ENCODE data around the gene NTN1. TPM values are rescaled to one million over a fixed set of nuclear protein-coding genes. Genes with fewer than 3 reads are reported as not detected.

The NTN1 gene
- polyA plus RNA-seq, 1 donor from 2014 or later: 16.2 TPM

GRCh38 chr17:8976638-8977037 is 44.7 kb upstream of the NTN1 start:
- H4K20me1 ChIP-seq (ENCODE audit: insufficient read depth): no peaks in the 10 kb centered on the region
- no peak overlapping the region for H3K9ac ChIP-seq (ENCODE audit: low read length)
- H3K9me2 ChIP-seq (ENCODE audit: insufficient read depth, low read length): no peaks in the 10 kb centered on the region
- H3K9me3 ChIP-seq (ENCODE audit: low read length): no peaks in the 10 kb centered on the region
- no peaks in the 10 kb centered on the region for H3K27me3 ChIP-seq (ENCODE audit: insufficient read depth, low read depth, low read length)
- no peak overlapping the region for H3K27ac ChIP-seq (ENCODE audit: low read length)
- H3K4me3 ChIP-seq (ENCODE audit: low read length): no peak overlapping the region
- H2AFZ ChIP-seq (ENCODE audit: low read depth, low read length): no peak overlapping the region
- no peak overlapping the region for H3K4me2 ChIP-seq (ENCODE audit: low read length)
- H3F3A ChIP-seq (ENCODE audit: insufficient read depth, low read length, poor library complexity, severe bottlenecking): no peaks in the 10 kb centered on the region
- H3K36me3 ChIP-seq (ENCODE audit: insufficient read depth, low read length): no peaks in the 10 kb centered on the region
- no peaks in the 10 kb centered on the region for H3K79me2 ChIP-seq (replicated peaks; ENCODE audit: insufficient read depth, low read length)
- TF ChIP-seq EZH2 (IDR thresholded peaks at IDR 0.05; ENCODE audit: borderline replicate concordance, insufficient read depth, low read length, poor library complexity, severe bottlenecking) (no peak), EP300 (conservative IDR thresholded peaks at IDR 0.05; ENCODE audit: poor library complexity, severe bottlenecking) (no peak), MXI1 (conservative IDR thresholded peaks at IDR 0.05; ENCODE audit: poor library complexity, severe bottlenecking) (no peak), TAF1 (IDR thresholded peaks at IDR 0.05; ENCODE audit: low read depth) (no peak), SMC3 (conservative IDR thresholded peaks at IDR 0.05; ENCODE audit: poor library complexity) (no peak), POLR2AphosphoS5 (IDR thresholded peaks at IDR 0.05) (no peak), RAD21 (conservative IDR thresholded peaks at IDR 0.05) (no peak)
- TF ChIP-seq, protein P1, sequence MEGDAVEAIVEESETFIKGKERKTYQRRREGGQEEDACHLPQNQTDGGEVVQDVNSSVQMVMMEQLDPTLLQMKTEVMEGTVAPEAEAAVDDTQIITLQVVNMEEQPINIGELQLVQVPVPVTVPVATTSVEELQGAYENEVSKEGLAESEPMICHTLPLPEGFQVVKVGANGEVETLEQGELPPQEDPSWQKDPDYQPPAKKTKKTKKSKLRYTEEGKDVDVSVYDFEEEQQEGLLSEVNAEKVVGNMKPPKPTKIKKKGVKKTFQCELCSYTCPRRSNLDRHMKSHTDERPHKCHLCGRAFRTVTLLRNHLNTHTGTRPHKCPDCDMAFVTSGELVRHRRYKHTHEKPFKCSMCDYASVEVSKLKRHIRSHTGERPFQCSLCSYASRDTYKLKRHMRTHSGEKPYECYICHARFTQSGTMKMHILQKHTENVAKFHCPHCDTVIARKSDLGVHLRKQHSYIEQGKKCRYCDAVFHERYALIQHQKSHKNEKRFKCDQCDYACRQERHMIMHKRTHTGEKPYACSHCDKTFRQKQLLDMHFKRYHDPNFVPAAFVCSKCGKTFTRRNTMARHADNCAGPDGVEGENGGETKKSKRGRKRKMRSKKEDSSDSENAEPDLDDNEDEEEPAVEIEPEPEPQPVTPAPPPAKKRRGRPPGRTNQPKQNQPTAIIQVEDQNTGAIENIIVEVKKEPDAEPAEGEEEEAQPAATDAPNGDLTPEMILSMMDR (IDR thresholded peaks at IDR 0.05; ENCODE audit: poor library complexity, severe bottlenecking): no peak
- TF ChIP-seq, protein P2, sequence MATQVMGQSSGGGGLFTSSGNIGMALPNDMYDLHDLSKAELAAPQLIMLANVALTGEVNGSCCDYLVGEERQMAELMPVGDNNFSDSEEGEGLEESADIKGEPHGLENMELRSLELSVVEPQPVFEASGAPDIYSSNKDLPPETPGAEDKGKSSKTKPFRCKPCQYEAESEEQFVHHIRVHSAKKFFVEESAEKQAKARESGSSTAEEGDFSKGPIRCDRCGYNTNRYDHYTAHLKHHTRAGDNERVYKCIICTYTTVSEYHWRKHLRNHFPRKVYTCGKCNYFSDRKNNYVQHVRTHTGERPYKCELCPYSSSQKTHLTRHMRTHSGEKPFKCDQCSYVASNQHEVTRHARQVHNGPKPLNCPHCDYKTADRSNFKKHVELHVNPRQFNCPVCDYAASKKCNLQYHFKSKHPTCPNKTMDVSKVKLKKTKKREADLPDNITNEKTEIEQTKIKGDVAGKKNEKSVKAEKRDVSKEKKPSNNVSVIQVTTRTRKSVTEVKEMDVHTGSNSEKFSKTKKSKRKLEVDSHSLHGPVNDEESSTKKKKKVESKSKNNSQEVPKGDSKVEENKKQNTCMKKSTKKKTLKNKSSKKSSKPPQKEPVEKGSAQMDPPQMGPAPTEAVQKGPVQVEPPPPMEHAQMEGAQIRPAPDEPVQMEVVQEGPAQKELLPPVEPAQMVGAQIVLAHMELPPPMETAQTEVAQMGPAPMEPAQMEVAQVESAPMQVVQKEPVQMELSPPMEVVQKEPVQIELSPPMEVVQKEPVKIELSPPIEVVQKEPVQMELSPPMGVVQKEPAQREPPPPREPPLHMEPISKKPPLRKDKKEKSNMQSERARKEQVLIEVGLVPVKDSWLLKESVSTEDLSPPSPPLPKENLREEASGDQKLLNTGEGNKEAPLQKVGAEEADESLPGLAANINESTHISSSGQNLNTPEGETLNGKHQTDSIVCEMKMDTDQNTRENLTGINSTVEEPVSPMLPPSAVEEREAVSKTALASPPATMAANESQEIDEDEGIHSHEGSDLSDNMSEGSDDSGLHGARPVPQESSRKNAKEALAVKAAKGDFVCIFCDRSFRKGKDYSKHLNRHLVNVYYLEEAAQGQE (IDR thresholded peaks at IDR 0.05; ENCODE audit: borderline replicate concordance): no peak

DNA sequence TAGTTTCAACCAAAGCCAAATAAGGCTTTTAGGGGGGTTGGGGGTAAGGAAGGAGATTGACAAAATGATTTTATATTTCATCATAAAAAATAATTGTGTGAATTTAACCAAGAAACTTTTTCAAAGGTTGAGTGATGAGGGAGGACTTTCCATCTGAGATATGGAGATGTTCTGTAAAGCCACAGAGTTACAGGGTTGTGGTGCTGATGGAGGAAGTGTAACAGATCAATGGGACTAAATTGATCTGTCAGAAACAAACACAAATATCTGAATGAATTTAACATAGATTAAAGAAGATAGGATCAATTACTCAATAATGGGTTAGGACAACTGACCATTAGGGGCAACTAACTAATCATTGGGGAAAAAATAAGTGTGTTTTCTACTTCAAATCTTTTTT is 41.6 kb upstream of the NTN1 start:
- Histone ChIP-seq H3K9me2 (ENCODE audit: insufficient read depth, low read length) (no peaks in the 10 kb centered on the region), H3K79me2 (replicated peaks; ENCODE audit: insufficient read depth, low read length) (no peaks in the 10 kb centered on the region), H3K4me3 (ENCODE audit: low read length) (no peak overlapping the region), H3K36me3 (ENCODE audit: insufficient read depth, low read length) (no peaks in the 10 kb centered on the region), H3K9ac (ENCODE audit: low read length) (no peak overlapping the region), H2AFZ (ENCODE audit: low read depth, low read length) (no peak overlapping the region), H3F3A (ENCODE audit: insufficient read depth, low read length, poor library complexity, severe bottlenecking) (no peaks in the 10 kb centered on the region), H3K4me2 (ENCODE audit: low read length) (no peak overlapping the region), H4K20me1 (ENCODE audit: insufficient read depth) (no peaks in the 10 kb centered on the region), H3K27ac (ENCODE audit: low read length) (no peak overlapping the region), H3K27me3 (ENCODE audit: insufficient read depth, low read depth, low read length) (no peaks in the 10 kb centered on the region), H3K9me3 (ENCODE audit: low read length) (no peaks in the 10 kb centered on the region)
- TF ChIP-seq, protein P2 (IDR thresholded peaks at IDR 0.05; ENCODE audit: borderline replicate concordance): no peak
- TF ChIP-seq RAD21 (conservative IDR thresholded peaks at IDR 0.05) (no peak), MXI1 (conservative IDR thresholded peaks at IDR 0.05; ENCODE audit: poor library complexity, severe bottlenecking) (no peak), SMC3 (conservative IDR thresholded peaks at IDR 0.05; ENCODE audit: poor library complexity) (no peak), EZH2 (IDR thresholded peaks at IDR 0.05; ENCODE audit: borderline replicate concordance, insufficient read depth, low read length, poor library complexity, severe bottlenecking) (no peak), POLR2AphosphoS5 (IDR thresholded peaks at IDR 0.05) (no peak), EP300 (conservative IDR thresholded peaks at IDR 0.05; ENCODE audit: poor library complexity, severe bottlenecking) (no peak), TAF1 (IDR thresholded peaks at IDR 0.05; ENCODE audit: low read depth) (no peak)
- TF ChIP-seq, protein P1 (IDR thresholded peaks at IDR 0.05; ENCODE audit: poor library complexity, severe bottlenecking): no peak

Data from neural cell (in vitro differentiated cells).